ENCODE data around the gene FPR3.

DNA sequence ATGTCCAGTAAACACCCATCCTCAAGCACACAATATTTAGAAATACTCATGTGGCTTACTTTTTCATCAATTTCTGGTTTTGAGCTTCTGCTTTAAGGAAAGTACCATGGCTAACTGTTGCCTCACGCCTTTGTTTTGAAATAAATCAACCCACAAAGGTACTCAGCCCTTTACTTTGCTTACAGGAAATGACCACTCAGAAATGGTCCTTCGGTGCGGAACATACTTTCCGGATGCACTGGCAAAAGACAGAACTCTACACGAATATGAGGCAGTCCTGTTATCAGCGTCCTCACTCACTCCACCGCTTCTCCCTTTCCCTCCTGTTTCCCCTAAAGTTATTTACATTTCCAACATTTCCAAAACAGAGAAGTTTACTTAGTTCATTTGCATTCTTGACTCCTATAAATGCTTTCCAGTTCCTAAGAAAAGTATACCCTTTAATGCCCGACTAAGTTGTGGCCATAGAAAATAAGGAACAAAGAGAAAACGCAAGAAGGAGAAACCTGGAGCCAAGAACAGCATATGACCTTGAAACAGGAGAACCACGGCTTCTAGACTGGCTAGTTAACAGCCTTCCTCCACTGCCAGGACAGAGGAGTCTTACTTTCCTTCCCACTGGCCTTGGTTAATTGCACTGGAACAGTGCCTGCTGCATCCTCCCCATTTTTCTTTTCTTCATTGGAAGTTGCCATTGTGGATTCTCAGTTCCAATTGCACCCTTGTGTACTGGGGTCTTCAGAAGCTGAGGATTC, 23.4 kb upstream of the FPR3 start:
- TF ChIP-seq, protein P1, sequence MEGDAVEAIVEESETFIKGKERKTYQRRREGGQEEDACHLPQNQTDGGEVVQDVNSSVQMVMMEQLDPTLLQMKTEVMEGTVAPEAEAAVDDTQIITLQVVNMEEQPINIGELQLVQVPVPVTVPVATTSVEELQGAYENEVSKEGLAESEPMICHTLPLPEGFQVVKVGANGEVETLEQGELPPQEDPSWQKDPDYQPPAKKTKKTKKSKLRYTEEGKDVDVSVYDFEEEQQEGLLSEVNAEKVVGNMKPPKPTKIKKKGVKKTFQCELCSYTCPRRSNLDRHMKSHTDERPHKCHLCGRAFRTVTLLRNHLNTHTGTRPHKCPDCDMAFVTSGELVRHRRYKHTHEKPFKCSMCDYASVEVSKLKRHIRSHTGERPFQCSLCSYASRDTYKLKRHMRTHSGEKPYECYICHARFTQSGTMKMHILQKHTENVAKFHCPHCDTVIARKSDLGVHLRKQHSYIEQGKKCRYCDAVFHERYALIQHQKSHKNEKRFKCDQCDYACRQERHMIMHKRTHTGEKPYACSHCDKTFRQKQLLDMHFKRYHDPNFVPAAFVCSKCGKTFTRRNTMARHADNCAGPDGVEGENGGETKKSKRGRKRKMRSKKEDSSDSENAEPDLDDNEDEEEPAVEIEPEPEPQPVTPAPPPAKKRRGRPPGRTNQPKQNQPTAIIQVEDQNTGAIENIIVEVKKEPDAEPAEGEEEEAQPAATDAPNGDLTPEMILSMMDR (IDR thresholded peaks at IDR 0.05; ENCODE audit: insufficient read depth, low read depth, low read length): no peak
- no peak for TF ChIP-seq EZH2 (IDR thresholded peaks at IDR 0.05; ENCODE audit: insufficient read depth, low read length)

Measured in astrocyte (in vitro differentiated cells and primary cell).